Heart left ventricle (tissue), 13 donors: ENCODE measurements around the gene FNDC4.

Experiments
- CTCF ChIP-seq, 12 donors: fragments of 200-600 bp; sonication (generic) in 4 of 12; IDR thresholded peaks; one replicate each; pipeline versions ENCODE4 v1.5.0 to v1.8.0; 2018 to 2022; ENCODE audit warnings: antibody characterized with exemption in 12 of 12, mild to moderate bottlenecking in 5 of 12
- POLR2A ChIP-seq, 2 donors: fragments of 450-650 bp; IDR thresholded peaks; one replicate each; pipeline ENCODE4 v1.6.1; 2017; ENCODE audit warnings: antibody characterized with exemption in 2 of 2, mild to moderate bottlenecking in 2 of 2, moderate library complexity in 2 of 2
- donor health status: ischemic (EF 13 %, LVEDD 7.1; RV severe dilation, severe dysfunction).
- donor health status: DM: no; HTN: yes; CAD: no.
- donor health status: DM: no; HTN: no; CAD: no.
- donor health status: ischemic (EF 25% LVEDD 6.9; RV normal size, moderate dysfunction).
- donor health status: ischemic (EF 25% LVEDD 5.7; RV mildly dilated, moderate dysfunction).
- donor health status: ischemic (EF 35%, LVEDD 5.7; RV mildly dilated, moderate dysfunction).
- donor health status: nonischemic (EF 11% LVEDD 7.7; RV severe dilation, severe dysfunction).
- donor health status: DM: yes; HTN: yes; CAD: no.
- donor health status: PGD.
- donor health status: ischemic (EF 29% LVEDD 5.4; RV normal size, mild dysfunction).
- donor health status: nonischemic (EF 23%, LVEDD 6.1; RV moderate dilation, normal function).

- no peak for TF ChIP-seq CTCF (IDR thresholded peaks at IDR 0.05)
- TF ChIP-seq POLR2A (IDR thresholded peaks at IDR 0.05): no peak
These were observed 43.9 kb downstream of the FNDC4 start for GRCh38 chr2:27451095-27451494.
